ENCODE data around the gene AGAP1. TPM values are rescaled to one million over a fixed set of nuclear protein-coding genes. Genes with fewer than 3 reads are reported as not detected.

The AGAP1 gene
- total RNA-seq, 1 donor from 2014 or later = 54.7 TPM

DNA sequence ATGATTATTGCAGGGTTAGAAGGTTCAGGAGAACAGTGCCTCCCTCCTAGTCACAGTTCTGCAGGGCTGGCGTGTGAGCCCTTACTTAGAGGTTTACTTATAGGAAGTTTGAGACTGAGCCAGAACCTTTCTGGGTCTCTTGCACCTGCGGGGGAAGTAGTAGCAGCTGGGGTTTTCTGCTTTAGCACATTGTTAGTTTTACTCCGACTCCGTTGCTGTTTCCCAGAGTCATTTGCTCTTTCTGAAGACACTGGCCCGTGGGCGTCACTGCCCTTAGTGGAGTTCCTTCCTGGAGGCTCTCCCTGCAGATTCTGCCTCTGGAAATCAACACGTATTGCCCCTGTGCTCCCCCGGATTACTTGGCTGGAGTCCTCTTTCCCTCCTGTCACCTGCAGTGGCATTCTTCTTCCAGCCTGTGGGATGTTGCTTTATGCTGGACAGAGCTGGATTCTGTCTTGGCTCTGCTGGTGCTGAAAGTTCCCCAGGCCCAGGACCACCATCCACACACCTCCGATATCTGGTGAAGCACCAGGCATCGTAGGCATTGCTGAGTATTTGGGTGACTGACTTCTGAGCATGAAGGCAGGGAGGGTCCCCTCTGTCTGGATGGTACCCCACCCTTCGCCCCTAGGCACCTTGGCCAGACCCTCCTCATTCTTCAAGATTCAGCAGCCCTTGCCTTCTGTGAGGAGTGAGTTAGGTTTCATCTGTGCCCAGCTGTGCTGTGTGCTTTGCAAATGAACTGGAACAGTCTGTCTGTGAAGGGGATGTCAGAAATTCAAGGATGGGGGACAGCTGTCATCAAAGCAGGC lies 51.7 kb downstream of the AGAP1 start:
- Mint-ChIP-seq H3K27ac (ENCODE audit: unreplicated experiment) (no peak overlapping the region), H3K4me1 (peaks cover 34% of the 10 kb centered on the region), H3K4me3 (no peak overlapping the region), H3K9me3 (no peaks in the 10 kb centered on the region), H3K36me3 (ENCODE audit: low read depth) (no peaks in the 10 kb centered on the region), H3K27me3 (ENCODE audit: low read depth) (no peaks in the 10 kb centered on the region)
- TF ChIP-seq, protein P1, sequence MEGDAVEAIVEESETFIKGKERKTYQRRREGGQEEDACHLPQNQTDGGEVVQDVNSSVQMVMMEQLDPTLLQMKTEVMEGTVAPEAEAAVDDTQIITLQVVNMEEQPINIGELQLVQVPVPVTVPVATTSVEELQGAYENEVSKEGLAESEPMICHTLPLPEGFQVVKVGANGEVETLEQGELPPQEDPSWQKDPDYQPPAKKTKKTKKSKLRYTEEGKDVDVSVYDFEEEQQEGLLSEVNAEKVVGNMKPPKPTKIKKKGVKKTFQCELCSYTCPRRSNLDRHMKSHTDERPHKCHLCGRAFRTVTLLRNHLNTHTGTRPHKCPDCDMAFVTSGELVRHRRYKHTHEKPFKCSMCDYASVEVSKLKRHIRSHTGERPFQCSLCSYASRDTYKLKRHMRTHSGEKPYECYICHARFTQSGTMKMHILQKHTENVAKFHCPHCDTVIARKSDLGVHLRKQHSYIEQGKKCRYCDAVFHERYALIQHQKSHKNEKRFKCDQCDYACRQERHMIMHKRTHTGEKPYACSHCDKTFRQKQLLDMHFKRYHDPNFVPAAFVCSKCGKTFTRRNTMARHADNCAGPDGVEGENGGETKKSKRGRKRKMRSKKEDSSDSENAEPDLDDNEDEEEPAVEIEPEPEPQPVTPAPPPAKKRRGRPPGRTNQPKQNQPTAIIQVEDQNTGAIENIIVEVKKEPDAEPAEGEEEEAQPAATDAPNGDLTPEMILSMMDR (conservative IDR thresholded peaks at IDR 0.05) = no peak
- no peak for DNase-seq (ENCODE audit: low read depth, low spot score)

DNA sequence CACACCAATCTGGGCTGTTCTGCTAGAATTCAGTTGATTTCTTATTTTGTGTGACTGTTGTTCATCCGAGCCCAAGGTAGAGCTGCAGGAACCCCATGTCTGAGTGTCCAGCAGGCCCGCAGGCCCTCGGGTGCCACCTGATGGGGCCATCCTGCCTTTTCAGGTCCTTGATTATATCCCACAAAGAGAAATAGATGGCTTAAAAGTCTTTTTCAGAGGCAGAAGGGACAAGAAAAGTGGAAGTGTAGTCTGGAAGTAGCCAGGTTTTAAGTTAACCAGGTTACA lies 52.2 kb downstream of the AGAP1 start:
- no peak for DNase-seq (ENCODE audit: low read depth, low spot score)
- Mint-ChIP-seq H3K27ac (ENCODE audit: unreplicated experiment) (no peak overlapping the region), H3K36me3 (ENCODE audit: low read depth) (no peaks in the 10 kb centered on the region)

DNA sequence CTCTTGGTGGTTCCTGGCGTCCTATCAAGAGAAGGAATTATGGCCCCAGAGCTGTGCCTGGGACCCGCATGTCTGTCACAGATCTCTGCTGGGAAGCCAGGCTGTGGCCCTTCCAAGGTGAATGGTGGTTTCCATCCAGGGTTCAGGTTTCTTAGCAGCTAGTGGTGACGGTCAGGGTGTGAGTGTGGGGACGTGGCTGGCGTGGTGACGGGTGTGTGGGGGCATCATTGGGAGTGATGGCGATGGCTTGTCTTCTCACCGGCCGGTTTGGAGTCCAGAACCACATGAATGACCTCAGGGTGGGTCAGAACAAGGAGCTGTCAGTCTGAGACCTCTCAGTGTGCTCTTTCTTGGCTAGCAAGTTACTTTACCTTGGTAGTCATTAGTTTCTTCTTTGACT lies 52.6 kb downstream of the AGAP1 start:
- Mint-ChIP-seq H3K4me3 (no peak overlapping the region), H3K36me3 (ENCODE audit: low read depth) (no peaks in the 10 kb centered on the region), H3K4me1 (peaks cover 34% of the 10 kb centered on the region), H3K27me3 (ENCODE audit: low read depth) (no peaks in the 10 kb centered on the region), H3K9me3 (no peaks in the 10 kb centered on the region), H3K27ac (ENCODE audit: unreplicated experiment) (peak overlapping the region; percentile 94)
- DNase-seq (ENCODE audit: low read depth, low spot score) = no peak
- TF ChIP-seq, protein P1 (conservative IDR thresholded peaks at IDR 0.05) = no peak

More for the DNA sequence above, 52.2 kb downstream of the AGAP1 start:
- H3K9me3 Mint-ChIP-seq = no peaks in the 10 kb centered on the region
- no peak overlapping the region for H3K4me3 Mint-ChIP-seq
- H3K4me1 Mint-ChIP-seq = peaks cover 34% of the 10 kb centered on the region
- H3K27me3 Mint-ChIP-seq (ENCODE audit: low read depth) = no peaks in the 10 kb centered on the region
- TF ChIP-seq, protein P1 (conservative IDR thresholded peaks at IDR 0.05) = no peak

DNA sequence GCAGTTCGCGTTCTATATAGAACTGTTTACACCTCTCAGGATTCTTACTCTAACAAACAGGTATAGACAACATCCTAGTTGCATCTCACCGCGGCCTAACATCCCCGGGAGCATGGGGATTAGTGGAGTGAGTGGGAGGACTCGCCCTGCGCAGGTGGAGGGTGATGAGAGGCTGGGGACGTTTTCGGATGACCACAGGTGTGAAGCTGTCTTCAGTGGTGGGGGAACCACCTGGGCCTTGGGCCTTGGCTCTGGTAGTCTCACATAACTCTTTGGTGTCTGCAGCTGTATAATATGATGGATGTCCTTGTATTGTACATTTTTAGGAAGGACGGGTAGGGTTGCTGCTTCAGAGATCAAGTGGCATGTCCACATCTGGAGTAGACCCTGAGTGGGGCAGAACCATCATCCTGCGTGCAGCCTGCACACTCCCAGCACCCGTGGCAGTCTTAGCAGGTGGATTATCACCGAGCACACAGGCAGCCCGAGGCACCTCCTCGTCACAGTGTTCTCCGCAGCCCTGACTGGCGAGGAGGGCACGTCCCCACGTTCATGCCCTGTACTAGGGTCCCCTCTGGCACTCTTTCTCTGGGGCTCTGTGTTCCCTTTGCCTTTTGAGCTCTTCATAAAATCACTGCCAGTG lies 56.0 kb downstream of the AGAP1 start:
- no peaks in the 10 kb centered on the region for H3K27me3 Mint-ChIP-seq (ENCODE audit: low read depth)
- H3K9me3 Mint-ChIP-seq = no peaks in the 10 kb centered on the region
- TF ChIP-seq, protein P1 (conservative IDR thresholded peaks at IDR 0.05) = no peak
- no peak overlapping the region for H3K27ac Mint-ChIP-seq (ENCODE audit: unreplicated experiment)
- H3K36me3 Mint-ChIP-seq (ENCODE audit: low read depth) = no peaks in the 10 kb centered on the region
- H3K4me3 Mint-ChIP-seq = no peak overlapping the region
- H3K4me1 Mint-ChIP-seq = peaks cover 47% of the 10 kb centered on the region
- DNase-seq (ENCODE audit: low read depth, low spot score) = no peak

DNA sequence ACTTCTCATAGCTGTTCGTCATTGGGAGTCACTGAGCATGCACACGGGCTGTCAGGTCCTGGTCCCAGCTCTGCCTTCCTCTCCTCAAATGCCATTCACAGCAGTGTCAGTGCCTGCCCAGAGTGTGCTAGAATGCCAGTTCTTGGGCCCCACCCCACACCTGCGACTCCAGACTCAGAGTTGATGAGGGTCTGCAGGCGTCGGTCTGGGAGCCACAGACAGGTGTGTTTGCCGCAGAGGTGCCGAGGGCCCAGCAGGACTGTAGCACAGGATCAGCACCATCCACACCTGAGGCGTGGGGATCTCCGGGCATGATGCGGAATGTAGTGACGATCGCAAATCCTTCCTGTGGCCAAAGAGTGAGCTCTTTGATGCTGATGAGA lies 56.5 kb downstream of the AGAP1 start:
- no peak for DNase-seq (ENCODE audit: low read depth, low spot score)
- Mint-ChIP-seq H3K27me3 (ENCODE audit: low read depth) (no peaks in the 10 kb centered on the region), H3K4me1 (peaks cover 44% of the 10 kb centered on the region), H3K36me3 (ENCODE audit: low read depth) (no peaks in the 10 kb centered on the region), H3K4me3 (no peak overlapping the region), H3K27ac (ENCODE audit: unreplicated experiment) (no peak overlapping the region), H3K9me3 (no peaks in the 10 kb centered on the region)
- TF ChIP-seq, protein P1 (conservative IDR thresholded peaks at IDR 0.05) = no peak

All from neural crest cell (in vitro differentiated cells).